ENCODE measurements around the gene MOSMO. TPM values are rescaled to one million over a fixed set of nuclear protein-coding genes. Genes with fewer than 3 reads are reported as not detected.

MOSMO gene
- polyA plus RNA-seq, 1 of the 3 experiments (the other 2 are of a cell fraction) = 8.0 TPM

GRCh38 chr16:22063888-22064467, 56.1 kb downstream of the MOSMO start:
- H3K4me1 ChIP-seq (ENCODE audit: control insufficient read depth in 1 of 2, insufficient read depth in 2 of 2, low read depth in 1 of 2, low read length in 1 of 2) = no peaks in the 10 kb centered on the region; a peak in 2 of 4 replicates
- no peak overlapping the region for H3K4me2 ChIP-seq
- ChIA-PET POLR2A (no interaction called here), CTCF (interaction anchor here (6.4 kb wide), 1 partner anchor 13 kb away, joined by 58 read pairs; no protein-coding TSS in a partner anchor)
- DNase-seq = no peak
- peaks cover 6% of the 10 kb centered on the region; the same call in 1 of the 2 replicates for H4K20me1 ChIP-seq (ENCODE audit: insufficient read depth)
- H3K36me3 ChIP-seq (replicated peaks in 1 of 2; ENCODE audit: control insufficient read depth in 1 of 2, insufficient read depth in 2 of 2, low read length in 1 of 2) = peaks cover 0 to 13% of the 10 kb centered on the region in 2 experiments
- TF ChIP-seq EP300 (IDR thresholded peaks at IDR 0.05; ENCODE audit: borderline replicate concordance in 1 of 2, low read depth in 1 of 2, low read length in 1 of 2) = no peak
- no peak for TF ChIP-seq FOSL2 (IDR thresholded peaks at IDR 0.05; ENCODE audit: borderline replicate concordance, low read depth)
- TF ChIP-seq CHD2 (IDR thresholded peaks at IDR 0.05; ENCODE audit: low read length, partially characterized antibody) = no peak
- TF ChIP-seq MXI1 (IDR thresholded peaks at IDR 0.05; ENCODE audit: low read depth, low read length) = no peak
- TF ChIP-seq EZH2phosphoT487 (IDR thresholded peaks at IDR 0.05; ENCODE audit: borderline replicate concordance, low read depth) = no peak
- no peak for TF ChIP-seq IRF3 (IDR thresholded peaks at IDR 0.05; ENCODE audit: low read depth, low read length)
- no peak for TF ChIP-seq JUND (IDR thresholded peaks at IDR 0.05)
- no peak for TF ChIP-seq REST (IDR thresholded peaks at IDR 0.05; ENCODE audit: low read depth, low read length)
- no peak for TF ChIP-seq USF1 (IDR thresholded peaks at IDR 0.05; ENCODE audit: borderline replicate concordance, low read depth)
- TF ChIP-seq ZBTB33 (IDR thresholded peaks at IDR 0.05; ENCODE audit: borderline replicate concordance, low read depth) = no peak
- no peak for TF ChIP-seq USF2 (IDR thresholded peaks at IDR 0.05; ENCODE audit: borderline replicate concordance, low read depth, low read length)
- no peak for TF ChIP-seq RCOR1 (IDR thresholded peaks at IDR 0.05; ENCODE audit: low read length)
- no peak for TF ChIP-seq TAF1 (IDR thresholded peaks at IDR 0.05; ENCODE audit: borderline replicate concordance, low read depth, low read length)
- H3K79me2 ChIP-seq (ENCODE audit: insufficient read depth) = peaks cover 4% of the 10 kb centered on the region
- 88% methylated on average over 1 of the region's 1 CpG for WGBS (ENCODE audit: low lambda C conversion rate)
- no peaks in the 10 kb centered on the region for H3K9me2 ChIP-seq
- H3K9ac ChIP-seq = no peak overlapping the region
- H3F3A ChIP-seq (replicated peaks; ENCODE audit: insufficient read depth) = peaks cover 6% of the 10 kb centered on the region
- H3K4me3 ChIP-seq (ENCODE audit: low read depth in 2 of 2, low read length in 1 of 2) = no peak overlapping the region
- no peak overlapping the region for H3K27ac ChIP-seq (ENCODE audit: low read depth in 2 of 2, low read length in 1 of 2)
- no peaks in the 10 kb centered on the region for H3K27me3 ChIP-seq (ENCODE audit: insufficient read depth)
- no peak overlapping the region for H2AFZ ChIP-seq (ENCODE audit: low read depth)
- H3K9me3 ChIP-seq = no peaks in the 10 kb centered on the region
